Activated naive CD4-positive, alpha-beta T cell treated with Interleukin-2 at 50 U/mL for 16 hours (primary cell): ENCODE results near the gene GGCX.
A peak's percentile ranks its signal among the peaks of the same experiment; 100 is the strongest.

Experiments
- DNase-seq: peaks from one replicate; pipeline ENCODE4 v3.0.0-alpha.2; 2020

GGCX gene

GRCh38 chr2:85539361-85540132 is 21.7 kb downstream of the GGCX start:
- DNase-seq: peak; percentile 82

GRCh38 chr2:85538507-85539360 is 22.6 kb downstream of the GGCX start, which contains the start of gene MAT2A:
TSS of gene MAT2A (plus strand) at chr2:85539168. CDS start at chr2:85539288, 120 bp downstream.
- peak; percentile 88 for DNase-seq

- DNase-seq: peak; percentile 47
Observed at GRCh38 chr2:85537600-85538506, 23.4 kb downstream of the GGCX start.

- no peak for DNase-seq
Observed at GRCh38 chr2:85536479-85536878, 24.8 kb downstream of the GGCX start.

GRCh38 chr2:85534881-85535280 is 26.4 kb downstream of the GGCX start:
- DNase-seq: no peak

- DNase-seq: no peak
Observed at GRCh38 chr2:85534099-85534498, 27.2 kb downstream of the GGCX start.

GRCh38 chr2:85531589-85531988 is 29.7 kb downstream of the GGCX start:
- DNase-seq: no peak

- DNase-seq: no peak
Observed at GRCh38 chr2:85529809-85530208, 31.5 kb downstream of the GGCX start.

GRCh38 chr2:85528355-85528754 is 32.9 kb downstream of the GGCX start:
- DNase-seq: no peak

- DNase-seq: no peak
Observed at GRCh38 chr2:85527787-85528186, 33.5 kb downstream of the GGCX start.

- no peak for DNase-seq
Observed at GRCh38 chr2:85525567-85525966, 35.7 kb downstream of the GGCX start.

GRCh38 chr2:85525029-85525428 is 36.3 kb downstream of the GGCX start:
- no peak for DNase-seq

GRCh38 chr2:85524336-85524908 is 36.9 kb downstream of the GGCX start:
- no peak for DNase-seq

- DNase-seq: no peak
Observed at GRCh38 chr2:85523903-85524335, 37.4 kb downstream of the GGCX start.

GRCh38 chr2:85523062-85523902 is 38.0 kb downstream of the GGCX start:
- DNase-seq: no peak

- no peak for DNase-seq
Observed at GRCh38 chr2:85522090-85522647, 39.1 kb downstream of the GGCX start.

- no peak for DNase-seq
Observed at GRCh38 chr2:85516653-85517389, 44.5 kb downstream of the GGCX start.

- DNase-seq: no peak
Observed at GRCh38 chr2:85514323-85514722, 47.0 kb downstream of the GGCX start.

- DNase-seq: no peak
Observed at GRCh38 chr2:85511008-85511811, 50.1 kb downstream of the GGCX start.

GRCh38 chr2:85506768-85507181 is 54.5 kb downstream of the GGCX start:
- DNase-seq: no peak
